ENCODE data around the gene ZRANB1.

GRCh38 chr10:124892905-124893304 lies 49.0 kb upstream of the ZRANB1 start:
- TF ChIP-seq CTCF (IDR thresholded peaks at IDR 0.05) (no peak), POLR2A (IDR thresholded peaks at IDR 0.05) (no peak)

Measured in uterus (tissue), 2 donors.